Liver (tissue), 3 donors: Measurements from ENCODE around the gene SEZ6L.

ENCODE experiments used
- FOXA1 ChIP-seq: IDR thresholded peaks from 2 replicates; pipeline ENCODE4 v1.6.1; 2016; ENCODE audit warnings: antibody characterized with exemption
- JUND ChIP-seq, 2 donors: IDR thresholded peaks; 2 replicates each; pipeline ENCODE4 v1.6.1; 2016; ENCODE audit warnings: antibody characterized with exemption in 2 of 2
- RAD21 ChIP-seq, 2 donors: IDR thresholded peaks; 2 replicates each; pipeline ENCODE4 v1.6.1; 2016; ENCODE audit warnings: antibody characterized with exemption in 2 of 2, mild to moderate bottlenecking in 2 of 2
- TAF1 ChIP-seq: conservative IDR thresholded peaks from 2 replicates; pipeline ENCODE4 v1.6.1; 2016; ENCODE audit warnings: antibody characterized with exemption, mild to moderate bottlenecking
- YY1 ChIP-seq: IDR thresholded peaks from 2 replicates; pipeline ENCODE4 v1.6.1; 2016; ENCODE audit warnings: antibody characterized with exemption, mild to moderate bottlenecking
- TF ChIP-seq, protein P1 (sequence below): IDR thresholded peaks from 2 replicates; pipeline ENCODE4 v1.6.1; 2016; ENCODE audit warnings: antibody characterized with exemption
- TF ChIP-seq, protein P2 (sequence below): fragments of 150-350 bp; IDR thresholded peaks from 2 replicates; pipeline ENCODE4 v1.5.1; 2017; ENCODE audit warnings: improper control_type of control experiment, low read depth, low read length; ENCODE audit not compliant: missing input control
- TF ChIP-seq, protein P3 (sequence below): IDR thresholded peaks from 2 replicates; pipeline ENCODE4 v1.6.1; 2016; ENCODE audit warnings: antibody characterized with exemption
- donor health status: healthy.
- donor health status: healthy.

DNA sequence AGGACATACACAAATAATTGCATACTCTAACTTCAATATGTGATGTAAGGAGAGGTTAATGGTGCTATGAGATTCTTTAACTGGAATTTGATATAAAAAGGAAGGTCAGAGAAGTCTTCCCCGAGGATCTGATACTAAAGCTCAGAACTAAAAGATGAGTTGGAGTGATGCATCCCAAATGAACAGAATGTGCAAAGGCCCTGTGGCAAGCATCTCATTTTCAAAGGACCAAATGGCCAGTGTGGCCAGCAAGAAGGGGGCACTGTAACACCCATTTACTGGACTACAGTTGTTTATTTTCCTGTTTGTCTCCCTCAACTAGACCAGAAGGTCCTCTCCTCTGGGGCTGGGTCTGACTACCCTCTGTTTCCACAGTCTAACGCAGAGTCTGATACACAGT is 144.9 kb downstream of the SEZ6L start:
- no peak for TF ChIP-seq YY1
- no peak for TF ChIP-seq FOXA1
- TF ChIP-seq, protein P1, sequence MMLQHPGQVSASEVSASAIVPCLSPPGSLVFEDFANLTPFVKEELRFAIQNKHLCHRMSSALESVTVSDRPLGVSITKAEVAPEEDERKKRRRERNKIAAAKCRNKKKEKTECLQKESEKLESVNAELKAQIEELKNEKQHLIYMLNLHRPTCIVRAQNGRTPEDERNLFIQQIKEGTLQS: no peak
- TF ChIP-seq, protein P2, sequence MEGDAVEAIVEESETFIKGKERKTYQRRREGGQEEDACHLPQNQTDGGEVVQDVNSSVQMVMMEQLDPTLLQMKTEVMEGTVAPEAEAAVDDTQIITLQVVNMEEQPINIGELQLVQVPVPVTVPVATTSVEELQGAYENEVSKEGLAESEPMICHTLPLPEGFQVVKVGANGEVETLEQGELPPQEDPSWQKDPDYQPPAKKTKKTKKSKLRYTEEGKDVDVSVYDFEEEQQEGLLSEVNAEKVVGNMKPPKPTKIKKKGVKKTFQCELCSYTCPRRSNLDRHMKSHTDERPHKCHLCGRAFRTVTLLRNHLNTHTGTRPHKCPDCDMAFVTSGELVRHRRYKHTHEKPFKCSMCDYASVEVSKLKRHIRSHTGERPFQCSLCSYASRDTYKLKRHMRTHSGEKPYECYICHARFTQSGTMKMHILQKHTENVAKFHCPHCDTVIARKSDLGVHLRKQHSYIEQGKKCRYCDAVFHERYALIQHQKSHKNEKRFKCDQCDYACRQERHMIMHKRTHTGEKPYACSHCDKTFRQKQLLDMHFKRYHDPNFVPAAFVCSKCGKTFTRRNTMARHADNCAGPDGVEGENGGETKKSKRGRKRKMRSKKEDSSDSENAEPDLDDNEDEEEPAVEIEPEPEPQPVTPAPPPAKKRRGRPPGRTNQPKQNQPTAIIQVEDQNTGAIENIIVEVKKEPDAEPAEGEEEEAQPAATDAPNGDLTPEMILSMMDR: no peak
- TF ChIP-seq, protein P3, sequence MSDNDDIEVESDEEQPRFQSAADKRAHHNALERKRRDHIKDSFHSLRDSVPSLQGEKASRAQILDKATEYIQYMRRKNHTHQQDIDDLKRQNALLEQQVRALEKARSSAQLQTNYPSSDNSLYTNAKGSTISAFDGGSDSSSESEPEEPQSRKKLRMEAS: no peak
- no peak for TF ChIP-seq JUND (IDR thresholded peaks at IDR 0.05)
- TF ChIP-seq TAF1: no peak
- no peak for TF ChIP-seq RAD21 (IDR thresholded peaks at IDR 0.05)
